Effector memory CD8-positive, alpha-beta T cell (primary cell): ENCODE measurements around the gene EXT2.

Source experiments
- ATAC-seq: fragments of 150-1000 bp; cut with Tn5 transposase; replicated peaks from 2 replicates; pipeline ENCODE4 v1.10.0; 2021; ENCODE audit warnings: mild to moderate bottlenecking, moderate library complexity
- DNase-seq, 3 experiments: peaks; one replicate each; pipeline ENCODE4 v3.0.0; 2021
- H3K27ac Mint-ChIP-seq, 2 donors: one replicate each; pipeline ENCODE4 v1.8.0; 2022; ENCODE audit warnings: mild to moderate bottlenecking in 2 of 2, mixed read lengths in 2 of 2, moderate library complexity in 2 of 2
- H3K27me3 Mint-ChIP-seq, 2 donors: one replicate each; pipeline ENCODE4 v1.8.0; 2022; ENCODE audit warnings: mixed read lengths in 2 of 2
- H3K36me3 Mint-ChIP-seq: one replicate; pipeline ENCODE4 v1.8.0; 2022; ENCODE audit warnings: mild to moderate bottlenecking, moderate library complexity, mixed read lengths; ENCODE audit not compliant: insufficient read depth
- H3K4me1 Mint-ChIP-seq, 2 donors: one replicate each; pipeline ENCODE4 v1.8.0; 2022; ENCODE audit warnings: low read depth in 2 of 2, mixed read lengths in 2 of 2
- H3K4me3 Mint-ChIP-seq, 2 donors: one replicate each; pipeline ENCODE4 v1.8.0; 2022; ENCODE audit warnings: mild to moderate bottlenecking in 2 of 2, mixed read lengths in 2 of 2, moderate library complexity in 2 of 2
- H3K9me3 Mint-ChIP-seq, 2 donors: one replicate each; pipeline ENCODE4 v1.8.0; 2022; ENCODE audit warnings: mixed read lengths in 2 of 2

EXT2 gene

GRCh38 chr11:44270403-44271273 lies 175.2 kb downstream of the EXT2 start:
- DNase-seq = no peak
- no peak for ATAC-seq
- no peaks in the 10 kb centered on the region for H3K36me3 Mint-ChIP-seq
- H3K27me3 Mint-ChIP-seq = peaks cover 13 to 19% of the 10 kb centered on the region in 2 donors
- no peaks in the 10 kb centered on the region for H3K9me3 Mint-ChIP-seq
- no peak overlapping the region for H3K4me3 Mint-ChIP-seq
- peaks cover 0 to 4% of the 10 kb centered on the region in 2 donors for H3K4me1 Mint-ChIP-seq
- H3K27ac Mint-ChIP-seq = no peak overlapping the region

GRCh38 chr11:44271286-44271685 lies 175.8 kb downstream of the EXT2 start:
- Mint-ChIP-seq H3K4me1 (peaks cover 0 to 4% of the 10 kb centered on the region in 2 donors), H3K27ac (no peak overlapping the region), H3K27me3 (peaks cover 13 to 15% of the 10 kb centered on the region in 2 donors), H3K4me3 (no peak overlapping the region), H3K36me3 (no peaks in the 10 kb centered on the region), H3K9me3 (no peaks in the 10 kb centered on the region)
- DNase-seq (no peak), ATAC-seq (no peak)

GRCh38 chr11:44274404-44274803 lies 178.9 kb downstream of the EXT2 start:
- no peak for ATAC-seq
- no peak overlapping the region for H3K27ac Mint-ChIP-seq
- H3K27me3 Mint-ChIP-seq = peaks cover 3 to 5% of the 10 kb centered on the region in 2 donors
- H3K9me3 Mint-ChIP-seq = no peaks in the 10 kb centered on the region
- H3K36me3 Mint-ChIP-seq = no peaks in the 10 kb centered on the region
- H3K4me1 Mint-ChIP-seq = no peaks in the 10 kb centered on the region
- H3K4me3 Mint-ChIP-seq = no peak overlapping the region
- DNase-seq = no peak

- Mint-ChIP-seq H3K27ac (no peak overlapping the region), H3K27me3 (peaks cover 5 to 11% of the 10 kb centered on the region in 2 donors), H3K9me3 (no peaks in the 10 kb centered on the region), H3K4me3 (no peak overlapping the region), H3K36me3 (no peaks in the 10 kb centered on the region), H3K4me1 (no peaks in the 10 kb centered on the region)
- DNase-seq (no peak), ATAC-seq (no peak)
Measured at GRCh38 chr11:44275241-44275640, 179.8 kb downstream of the EXT2 start.

GRCh38 chr11:44275961-44276550 lies 180.6 kb downstream of the EXT2 start:
- H3K4me1 Mint-ChIP-seq = no peaks in the 10 kb centered on the region

GRCh38 chr11:44277196-44278090 lies 182.0 kb downstream of the EXT2 start:
- Mint-ChIP-seq H3K27ac (no peak overlapping the region), H3K4me1 (no peaks in the 10 kb centered on the region), H3K4me3 (no peak overlapping the region), H3K9me3 (no peaks in the 10 kb centered on the region), H3K27me3 (peaks cover 9 to 27% of the 10 kb centered on the region in 2 donors), H3K36me3 (no peaks in the 10 kb centered on the region)
- DNase-seq = no peak
- ATAC-seq = no peak

More at GRCh38 chr11:44275961-44276550, 180.6 kb downstream of the EXT2 start:
- DNase-seq = no peak
- Mint-ChIP-seq H3K9me3 (no peaks in the 10 kb centered on the region), H3K27me3 (peaks cover 5 to 18% of the 10 kb centered on the region in 2 donors), H3K4me3 (no peak overlapping the region), H3K27ac (no peak overlapping the region), H3K36me3 (no peaks in the 10 kb centered on the region)
- no peak for ATAC-seq

GRCh38 chr11:44279483-44279882 lies 184.0 kb downstream of the EXT2 start:
- DNase-seq (no peak), ATAC-seq (no peak)
- Mint-ChIP-seq H3K9me3 (no peaks in the 10 kb centered on the region), H3K36me3 (no peaks in the 10 kb centered on the region), H3K27ac (no peak overlapping the region), H3K4me1 (no peaks in the 10 kb centered on the region), H3K4me3 (no peak overlapping the region), H3K27me3 (peaks cover 9 to 27% of the 10 kb centered on the region in 2 donors)

- no peak overlapping the region for H3K4me3 Mint-ChIP-seq
- no peaks in the 10 kb centered on the region for H3K9me3 Mint-ChIP-seq
- H3K36me3 Mint-ChIP-seq = no peaks in the 10 kb centered on the region
- no peak overlapping the region for H3K27ac Mint-ChIP-seq
- DNase-seq (no peak), ATAC-seq (no peak)
- no peaks in the 10 kb centered on the region for H3K4me1 Mint-ChIP-seq
- H3K27me3 Mint-ChIP-seq = peaks cover 9 to 27% of the 10 kb centered on the region in 2 donors
Measured at GRCh38 chr11:44280257-44280656, 184.8 kb downstream of the EXT2 start.

- Mint-ChIP-seq H3K27me3 (peaks cover 9 to 27% of the 10 kb centered on the region in 2 donors), H3K4me3 (no peak overlapping the region), H3K9me3 (no peaks in the 10 kb centered on the region), H3K27ac (no peak overlapping the region), H3K4me1 (peaks cover under 1 to 3% of the 10 kb centered on the region in 2 donors), H3K36me3 (no peaks in the 10 kb centered on the region)
- DNase-seq = no peak
- no peak for ATAC-seq
Measured at GRCh38 chr11:44281151-44281550, 185.7 kb downstream of the EXT2 start.

- H3K27ac Mint-ChIP-seq = no peak overlapping the region
- DNase-seq (no peak), ATAC-seq (no peak)
- peaks cover 3 to 6% of the 10 kb centered on the region in 2 donors for H3K4me1 Mint-ChIP-seq
- no peak overlapping the region for H3K4me3 Mint-ChIP-seq
- no peaks in the 10 kb centered on the region for H3K36me3 Mint-ChIP-seq
- no peaks in the 10 kb centered on the region for H3K9me3 Mint-ChIP-seq
- peaks cover 9 to 27% of the 10 kb centered on the region in 2 donors for H3K27me3 Mint-ChIP-seq
Measured at GRCh38 chr11:44282620-44283019, 187.1 kb downstream of the EXT2 start.

- peaks cover 7 to 29% of the 10 kb centered on the region in 2 donors for H3K27me3 Mint-ChIP-seq
- no peak overlapping the region for H3K27ac Mint-ChIP-seq
- H3K9me3 Mint-ChIP-seq = no peaks in the 10 kb centered on the region
- ATAC-seq = no peak
- H3K4me3 Mint-ChIP-seq = no peak overlapping the region
- peaks cover 3 to 6% of the 10 kb centered on the region in 2 donors for H3K4me1 Mint-ChIP-seq
- DNase-seq = no peak
- H3K36me3 Mint-ChIP-seq = no peaks in the 10 kb centered on the region
Measured at GRCh38 chr11:44285756-44286155, 190.3 kb downstream of the EXT2 start.

- peaks cover under 1 to 29% of the 10 kb centered on the region in 2 donors for H3K27me3 Mint-ChIP-seq
- H3K4me1 Mint-ChIP-seq = peaks cover 3 to 6% of the 10 kb centered on the region in 2 donors
- H3K9me3 Mint-ChIP-seq = no peaks in the 10 kb centered on the region
- ATAC-seq = peak; percentile 58
- no peak overlapping the region for H3K4me3 Mint-ChIP-seq
- DNase-seq = peak; percentile 33 to 43 (median 40)
- H3K36me3 Mint-ChIP-seq = no peaks in the 10 kb centered on the region
- no peak overlapping the region for H3K27ac Mint-ChIP-seq
Measured at GRCh38 chr11:44286268-44286880, 190.9 kb downstream of the EXT2 start.

- no peak for DNase-seq
- Mint-ChIP-seq H3K4me1 (peaks cover 3 to 6% of the 10 kb centered on the region in 2 donors), H3K27ac (no peak overlapping the region)
Measured at GRCh38 chr11:44286911-44287310, 191.4 kb downstream of the EXT2 start.

More at GRCh38 chr11:44286911-44287310, 191.4 kb downstream of the EXT2 start:
- H3K4me3 Mint-ChIP-seq = no peak overlapping the region
- no peaks in the 10 kb centered on the region for H3K36me3 Mint-ChIP-seq
- H3K27me3 Mint-ChIP-seq = peaks cover 0 to 27% of the 10 kb centered on the region in 2 donors
- ATAC-seq = no peak
- no peaks in the 10 kb centered on the region for H3K9me3 Mint-ChIP-seq
